Spleen (tissue), 13 donors: ENCODE measurements around the gene TRIP6. TPM values are rescaled to one million over a fixed set of nuclear protein-coding genes. Genes with fewer than 3 reads are reported as not detected.
A peak's percentile ranks its signal among the peaks of the same experiment; 100 is the strongest.

Source experiments
- DNase-seq: peaks from one replicate; pipeline ENCODE4 v3.0.0-alpha.2; 2020
- H3K27ac ChIP-seq, 8 donors: fragments of 200-600 bp; sonication (generic) in 7 of 8; 1 replicate in 4 of 8; 2 replicates in 4 of 8; pipeline versions ENCODE4 v1.5.0 to v1.8.0; 2016 to 2021; ENCODE audit warnings: inconsistent platforms in 4 of 8, mild to moderate bottlenecking in 4 of 8, moderate library complexity in 1 of 8
- H3K27me3 ChIP-seq, 7 donors: fragments of 200-600 bp; sonication (generic) in 6 of 7; replicated peaks in 1 of 7; 1 replicate in 4 of 7; 2 replicates in 3 of 7; pipeline versions ENCODE4 v1.5.0 to v1.8.0; 2016 to 2021; ENCODE audit warnings: inconsistent platforms in 3 of 7, mild to moderate bottlenecking in 1 of 7
- H3K36me3 ChIP-seq, 6 donors: fragments of 200-600 bp; sonication (generic) in 5 of 6; 1 replicate in 4 of 6; 2 replicates in 2 of 6; pipeline versions ENCODE4 v1.5.0 to v1.8.0; 2016 to 2021; ENCODE audit warnings: inconsistent platforms in 2 of 6
- H3K4me1 ChIP-seq, 6 donors: fragments of 200-600 bp; sonication (generic) in 5 of 6; 1 replicate in 3 of 6; 2 replicates in 3 of 6; pipeline versions ENCODE4 v1.5.0 to v1.8.0; 2016 to 2021; ENCODE audit warnings: inconsistent platforms in 3 of 6
- H3K4me3 ChIP-seq, 8 donors: fragments of 200-600 bp; sonication (generic) in 7 of 8; 1 replicate in 4 of 8; 2 replicates in 4 of 8; pipeline versions ENCODE4 v1.5.0 to v1.8.0; 2016 to 2021; ENCODE audit warnings: inconsistent platforms in 4 of 8, mild to moderate bottlenecking in 4 of 8, moderate library complexity in 2 of 8
- H3K9me3 ChIP-seq, 8 donors: fragments of 200-600 bp; sonication (generic) in 7 of 8; 1 replicate in 4 of 8; 2 replicates in 4 of 8; pipeline versions ENCODE4 v1.5.0 to v1.8.0; 2016 to 2021; ENCODE audit warnings: inconsistent platforms in 4 of 8
- POLR2A ChIP-seq, 3 donors: fragments of 450-650 bp; IDR thresholded peaks; one replicate each; pipeline ENCODE4 v1.5.1; 2017; ENCODE audit warnings: antibody characterized with exemption in 3 of 3, mild to moderate bottlenecking in 1 of 3
- POLR2AphosphoS5 ChIP-seq, 3 donors: sonication (generic); formaldehyde crosslinking; IDR thresholded peaks; one replicate each; pipeline ENCODE4 v1.5.1; 2017; ENCODE audit warnings: antibody characterized with exemption in 3 of 3
- WGBS, 5 donors: extraction: QIAGEN DNeasy Blood & Tissue Kit in 3 of 5; methylation state at CpG; one replicate each; pipeline versions ENCODE4 v1.1.5 to v1.1.7; 2013 to 2018; 5-methylcytosine and 5-hydroxymethylcytosine counted together
- intact Hi-C: fragments of 100-400 bp; cut with DNase I; formaldehyde crosslinking; loops from one replicate; pipeline ENCODE4 v1.15.0; 2023; ENCODE audit warnings: low total_unique reads
- long read RNA-seq, 2 donors: transcript quantifications; one replicate each; lab custom pipeline, GENCODE V29; 2026
- polyA plus RNA-seq, 3 donors: library from polyadenylated mRNA; stranded (reverse); fragments of 200-250 nt; gene quantifications; one replicate each; pipeline ENCODE4 v1.2.1, GENCODE V29; 2013
- total RNA-seq, 7 donors: library from RNA; depleted of rRNA in 3 of 7; stranded (reverse); fragments of >200 nt in 3 of 7; fragmentation: NEBNext Ultra II Directional in 4 of 7; extraction: Animal tissue kit (Norgen Biotek cat#: 25700) in 4 of 7; gene quantifications; one replicate each; pipeline versions ENCODE4 v1.1.0 to v1.2.1, GENCODE V29; 2016 to 2021
- TF ChIP-seq, protein P1 (sequence below), 11 experiments: fragments of 200-600 bp in 7 of 11; fragments of 450-650 bp in 4 of 11; sonication (generic) in 4 of 11; IDR thresholded peaks in 8 of 11; conservative IDR thresholded peaks in 3 of 11; 1 replicate in 7 of 11; 2 replicates in 4 of 11; pipeline versions ENCODE4 v1.4.0 to v1.8.0; 2016 to 2021; ENCODE audit warnings: antibody characterized with exemption in 11 of 11, inconsistent platforms in 4 of 11, mild to moderate bottlenecking in 1 of 11
- donor health status: healthy with polysubstance abuse.
- donor health status: DM: no; HTN: no; CAD: no; lungs with moderate emphysema.
- donor health status: DM: no; HTN: no; CAD: no.
- donor health status: Bipolar disorder and iron deficiency.
- donor health status: healthy.
- donor health status: DM: no; HTN: no; CAD: no.
- donor health status: DM: yes; HTN: yes; CAD: no.

Gene TRIP6, protein sequence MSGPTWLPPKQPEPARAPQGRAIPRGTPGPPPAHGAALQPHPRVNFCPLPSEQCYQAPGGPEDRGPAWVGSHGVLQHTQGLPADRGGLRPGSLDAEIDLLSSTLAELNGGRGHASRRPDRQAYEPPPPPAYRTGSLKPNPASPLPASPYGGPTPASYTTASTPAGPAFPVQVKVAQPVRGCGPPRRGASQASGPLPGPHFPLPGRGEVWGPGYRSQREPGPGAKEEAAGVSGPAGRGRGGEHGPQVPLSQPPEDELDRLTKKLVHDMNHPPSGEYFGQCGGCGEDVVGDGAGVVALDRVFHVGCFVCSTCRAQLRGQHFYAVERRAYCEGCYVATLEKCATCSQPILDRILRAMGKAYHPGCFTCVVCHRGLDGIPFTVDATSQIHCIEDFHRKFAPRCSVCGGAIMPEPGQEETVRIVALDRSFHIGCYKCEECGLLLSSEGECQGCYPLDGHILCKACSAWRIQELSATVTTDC
- total RNA-seq (10 to 100 TPM; 17.6 to 30.2 (median 22.2) TPM), polyA plus RNA-seq (10 to 100 TPM; 12.4 to 22.4 (median 14.8) TPM)
- long read RNA-seq, donor 1, transcript TRIP6-201 (9 exons, 1,942 nt), result major isoform, 13 of 25 reads
- long read RNA-seq, donor 1, partial matches to known transcripts, result 12 of 25 reads
- long read RNA-seq, donor 1, other reads (novel, unspliced or antisense), result 0 of 25 reads
- long read RNA-seq, donor 2, transcript TRIP6-201 (9 exons, 1,942 nt), result major isoform, 16 of 29 reads
- long read RNA-seq, donor 2, partial matches to known transcripts, result 11 of 29 reads
- long read RNA-seq, donor 2, other reads (novel, unspliced or antisense), result 0 of 29 reads

DNA sequence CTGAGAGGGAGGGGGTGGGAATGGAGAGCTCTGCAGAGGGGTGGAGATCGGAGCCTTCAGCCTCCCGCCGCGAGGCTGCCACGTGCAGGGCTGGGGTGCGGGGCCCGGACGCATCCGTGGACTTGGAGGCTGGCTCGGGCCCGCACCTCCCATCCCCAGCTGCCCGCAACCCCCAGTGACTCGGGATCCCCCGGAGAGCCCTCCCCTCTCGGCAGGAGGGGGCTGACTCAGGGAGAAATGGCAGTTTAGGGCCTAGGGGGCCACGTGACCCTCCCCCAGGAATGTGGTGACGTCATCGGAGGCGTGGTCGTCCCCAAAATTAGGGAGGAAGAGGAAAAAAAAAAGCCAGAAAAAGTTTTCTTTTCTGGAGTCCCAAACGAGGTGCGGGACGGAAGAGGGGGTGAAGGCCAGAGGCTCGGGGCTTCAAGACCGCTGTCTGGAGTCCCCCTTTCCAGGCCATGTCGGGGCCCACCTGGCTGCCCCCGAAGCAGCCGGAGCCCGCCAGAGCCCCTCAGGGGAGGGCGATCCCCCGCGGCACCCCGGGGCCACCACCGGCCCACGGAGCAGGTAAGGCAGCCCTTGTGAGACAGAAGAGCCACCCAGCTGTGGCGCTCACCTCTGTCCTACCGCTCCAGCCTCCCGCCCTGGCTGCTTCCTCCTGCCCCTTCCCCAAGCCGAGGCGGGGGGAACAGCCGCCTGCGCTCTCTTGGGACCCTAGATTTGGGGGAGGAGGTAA lies at the start of gene TRIP6:
Gene TRIP6 (plus strand): TSS at position 348 of the 736 bp plus-strand sequence. CDS start 111 bp downstream, at position 459.
- Histone ChIP-seq H3K36me3 (peaks cover 0 to 63% (median 14%) of the 10 kb centered on the region in 6 donors), H3K27me3 (peaks cover 0 to 10% (median 0%) of the 10 kb centered on the region in 7 donors), H3K4me1 (peaks cover 25 to 69% (median 53%) of the 10 kb centered on the region in 6 donors), H3K4me3 (peak within 1 kb of the TSS; percentile 24 to 76 (median 43)), H3K27ac (peak within 1 kb of the TSS; percentile 37 to 92 (median 86)), H3K9me3 (no peaks in the 10 kb centered on the region)
- 3 to 9% (median 6%) methylated on average over 31 to 42 of the region's 42 CpGs for WGBS, 5 donors
- intact Hi-C loops, result no loop called here
- TF ChIP-seq, protein P1, sequence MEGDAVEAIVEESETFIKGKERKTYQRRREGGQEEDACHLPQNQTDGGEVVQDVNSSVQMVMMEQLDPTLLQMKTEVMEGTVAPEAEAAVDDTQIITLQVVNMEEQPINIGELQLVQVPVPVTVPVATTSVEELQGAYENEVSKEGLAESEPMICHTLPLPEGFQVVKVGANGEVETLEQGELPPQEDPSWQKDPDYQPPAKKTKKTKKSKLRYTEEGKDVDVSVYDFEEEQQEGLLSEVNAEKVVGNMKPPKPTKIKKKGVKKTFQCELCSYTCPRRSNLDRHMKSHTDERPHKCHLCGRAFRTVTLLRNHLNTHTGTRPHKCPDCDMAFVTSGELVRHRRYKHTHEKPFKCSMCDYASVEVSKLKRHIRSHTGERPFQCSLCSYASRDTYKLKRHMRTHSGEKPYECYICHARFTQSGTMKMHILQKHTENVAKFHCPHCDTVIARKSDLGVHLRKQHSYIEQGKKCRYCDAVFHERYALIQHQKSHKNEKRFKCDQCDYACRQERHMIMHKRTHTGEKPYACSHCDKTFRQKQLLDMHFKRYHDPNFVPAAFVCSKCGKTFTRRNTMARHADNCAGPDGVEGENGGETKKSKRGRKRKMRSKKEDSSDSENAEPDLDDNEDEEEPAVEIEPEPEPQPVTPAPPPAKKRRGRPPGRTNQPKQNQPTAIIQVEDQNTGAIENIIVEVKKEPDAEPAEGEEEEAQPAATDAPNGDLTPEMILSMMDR (IDR thresholded peaks at IDR 0.05 in 8 of 11, conservative IDR thresholded peaks at IDR 0.05 in 3 of 11), result no peak
- TF ChIP-seq POLR2AphosphoS5 (IDR thresholded peaks at IDR 0.05), result peak; percentile 44 to 76 (median 58)
- no peak for TF ChIP-seq POLR2A (IDR thresholded peaks at IDR 0.05)
- DNase-seq, result peak; percentile 86

DNA sequence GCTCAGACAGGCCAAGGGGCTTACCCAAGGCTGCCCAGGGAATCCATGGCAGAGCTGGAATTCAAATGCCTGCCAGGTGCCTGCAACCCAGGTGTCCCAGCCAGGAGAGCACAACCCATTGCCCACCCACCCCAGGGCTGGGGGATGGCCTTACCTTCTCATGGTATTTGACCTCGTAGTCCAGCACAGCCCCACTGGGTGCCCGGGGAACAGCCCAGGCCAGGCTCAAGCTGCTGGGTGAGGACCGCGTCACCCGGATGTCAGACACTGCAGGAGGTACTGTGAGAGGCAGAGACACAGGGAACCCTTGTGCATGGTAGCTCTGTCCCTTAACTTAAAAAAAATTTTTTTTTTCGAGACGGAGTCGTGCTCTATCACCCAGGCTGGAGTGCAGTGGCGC lies 48.8 kb upstream of the TRIP6 start:
- 79 to 90% (median 86%) methylated on average over 9 of the region's 9 CpGs for WGBS, 5 donors
- Histone ChIP-seq H3K36me3 (peaks cover 0 to 97% (median 37%) of the 10 kb centered on the region in 6 donors), H3K9me3 (no peaks in the 10 kb centered on the region)

DNA sequence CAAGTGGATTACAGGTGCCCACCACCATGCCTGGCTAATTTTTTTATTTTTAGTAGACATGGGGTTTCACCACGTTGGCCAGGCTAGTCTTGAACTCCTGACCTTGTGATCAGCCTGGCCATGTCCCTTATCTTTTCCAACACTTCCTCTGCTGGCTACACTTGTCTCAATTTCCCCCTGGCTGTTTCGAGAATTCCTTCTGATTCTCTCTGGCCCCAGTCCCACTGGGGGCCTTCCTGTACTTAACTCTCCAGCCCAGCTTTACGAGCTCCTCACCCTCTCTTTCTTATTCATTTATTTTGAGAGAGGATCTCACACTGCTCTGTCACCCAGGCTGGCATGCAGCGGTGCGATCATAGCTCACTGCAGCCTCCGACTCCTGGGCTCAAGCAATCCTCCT lies 48.4 kb upstream of the TRIP6 start:
- Histone ChIP-seq H3K27ac (peak overlapping the region in 4 of 8 donors; percentile 4 to 42 (median 10)), H3K36me3 (peaks cover 0 to 97% (median 36%) of the 10 kb centered on the region in 6 donors), H3K27me3 (peaks cover 0 to 7% (median 0%) of the 10 kb centered on the region in 7 donors), H3K9me3 (no peaks in the 10 kb centered on the region), H3K4me1 (peaks cover 0 to 78% (median 30%) of the 10 kb centered on the region in 6 donors), H3K4me3 (no peak overlapping the region)
- TF ChIP-seq POLR2AphosphoS5 (IDR thresholded peaks at IDR 0.05) (no peak), POLR2A (IDR thresholded peaks at IDR 0.05) (no peak)
- TF ChIP-seq, protein P1 (IDR thresholded peaks at IDR 0.05 in 8 of 11, conservative IDR thresholded peaks at IDR 0.05 in 3 of 11), result no peak
- no peak for DNase-seq
- intact Hi-C loops, result no loop called here
- WGBS, 5 donors, result 69 to 83% (median 74%) methylated on average over 6 of the region's 6 CpGs

More for the DNA sequence above, 48.8 kb upstream of the TRIP6 start:
- intact Hi-C loops, result no loop called here
- H3K27ac ChIP-seq, result peak overlapping the region in 1 of 8 donors; percentile 4
- H3K4me3 ChIP-seq, result no peak overlapping the region
- no peak for TF ChIP-seq POLR2A (IDR thresholded peaks at IDR 0.05)
- peak in 1 of 3 donors; percentile 38 for TF ChIP-seq POLR2AphosphoS5 (IDR thresholded peaks at IDR 0.05)
- DNase-seq, result no peak
- H3K4me1 ChIP-seq, result peaks cover 0 to 78% (median 28%) of the 10 kb centered on the region in 6 donors
- H3K27me3 ChIP-seq, result peaks cover 0 to 2% (median 0%) of the 10 kb centered on the region in 7 donors

DNA sequence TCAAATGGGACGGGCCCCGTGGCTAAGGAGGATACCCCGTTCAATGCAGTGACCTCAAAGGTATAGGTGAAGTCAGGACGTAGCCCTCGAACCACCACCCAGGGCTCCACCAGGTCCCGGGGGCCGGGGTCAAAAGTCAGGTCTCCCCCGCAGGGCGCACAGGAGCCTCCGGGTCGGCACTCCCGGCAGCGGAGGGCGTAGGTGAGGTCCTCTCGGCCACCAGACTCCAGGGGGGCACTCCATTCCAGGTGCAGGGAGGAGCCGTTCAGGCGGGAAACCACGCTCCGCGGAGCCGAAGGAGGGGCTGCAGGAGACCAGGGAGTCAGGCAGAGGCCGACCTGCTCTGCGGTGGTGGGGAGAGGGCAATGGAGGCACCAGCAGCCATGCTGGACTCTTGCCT lies 47.6 kb upstream of the TRIP6 start:
- intact Hi-C loops, result no loop called here
- no peak for DNase-seq
- Histone ChIP-seq H3K4me3 (no peak overlapping the region), H3K36me3 (peaks cover 0 to 95% (median 35%) of the 10 kb centered on the region in 6 donors), H3K27me3 (peaks cover 0 to 15% (median 0%) of the 10 kb centered on the region in 7 donors), H3K4me1 (peaks cover 0 to 78% (median 31%) of the 10 kb centered on the region in 6 donors), H3K27ac (peak overlapping the region in 3 of 8 donors; percentile 6 to 42 (median 13)), H3K9me3 (no peaks in the 10 kb centered on the region)
- 86 to 93% (median 91%) methylated on average over 14 to 23 of the region's 23 CpGs for WGBS, 5 donors
- TF ChIP-seq, protein P1 (IDR thresholded peaks at IDR 0.05 in 8 of 11, conservative IDR thresholded peaks at IDR 0.05 in 3 of 11), result no peak
- TF ChIP-seq POLR2AphosphoS5 (IDR thresholded peaks at IDR 0.05), result peak in 1 of 3 donors; percentile 44
